Astrocyte of the spinal cord (primary cell): ENCODE measurements around the gene NCOA5.
A peak's percentile ranks its signal among the peaks of the same experiment; 100 is the strongest.

Source experiments
- DNase-seq: peaks from one replicate; pipeline ENCODE4 v3.0.0; 2011; ENCODE audit warnings: low read depth, low spot score
- H3K4me3 ChIP-seq: 2 replicates; pipeline ENCODE4 v1.5.1; 2011; ENCODE audit warnings: low read depth, mild to moderate bottlenecking, low read length, moderate library complexity
- CTCF ChIP-seq: IDR thresholded peaks from 2 replicates; pipeline ENCODE4 v1.5.1; 2012; ENCODE audit warnings: low read depth, mild to moderate bottlenecking, low read length, inconsistent platforms
- in situ Hi-C: cut with HindIII; loops from 2 replicates; pipeline ENCODE4 v1.10.0; 2017; ENCODE audit warnings: low sequenced_read_pairs

Gene NCOA5

GRCh38 chr20:46127396-46128010 lies 37.7 kb upstream of the NCOA5 start:
- in situ Hi-C loops = no loop called here
- DNase-seq = no peak
- TF ChIP-seq CTCF = no peak

DNA sequence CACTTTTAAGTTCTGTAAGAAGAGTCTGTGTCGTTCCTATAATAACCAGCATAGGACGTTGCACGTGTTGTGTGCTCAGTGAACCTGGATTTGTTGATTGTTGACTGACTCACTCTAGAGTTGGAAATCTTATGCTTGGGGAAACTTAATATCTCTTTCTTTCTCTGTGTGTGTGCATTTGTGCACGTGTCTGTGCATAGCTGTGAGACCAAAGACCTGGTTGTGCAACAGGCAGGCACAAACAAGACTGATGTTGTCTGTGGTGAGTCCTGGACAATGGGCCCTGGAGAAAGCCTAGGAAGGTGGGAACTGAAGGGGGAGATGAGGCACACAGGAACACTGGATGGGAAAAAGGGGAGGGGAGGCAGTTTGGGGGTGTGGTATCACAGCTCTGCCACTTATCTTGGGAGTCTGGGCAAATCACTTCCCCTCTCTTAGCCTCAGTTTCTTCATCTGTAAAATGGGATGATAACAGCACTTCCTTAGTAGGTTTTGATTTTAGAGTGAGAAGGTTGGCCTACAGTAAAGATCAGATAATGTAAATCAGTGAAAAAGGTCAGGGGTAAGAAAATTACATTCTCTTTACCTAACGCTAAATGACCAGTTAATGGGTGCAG lies 36.8 kb upstream of the NCOA5 start:
- no peak overlapping the region for H3K4me3 ChIP-seq
- DNase-seq = no peak
- in situ Hi-C loops = no loop called here
- TF ChIP-seq CTCF = no peak

More at GRCh38 chr20:46127396-46128010, 37.7 kb upstream of the NCOA5 start:
- no peak overlapping the region for H3K4me3 ChIP-seq

GRCh38 chr20:46123482-46124245 lies 33.9 kb upstream of the NCOA5 start:
- DNase-seq = no peak
- in situ Hi-C loops = no loop called here
- no peak overlapping the region for H3K4me3 ChIP-seq
- TF ChIP-seq CTCF = no peak

DNA sequence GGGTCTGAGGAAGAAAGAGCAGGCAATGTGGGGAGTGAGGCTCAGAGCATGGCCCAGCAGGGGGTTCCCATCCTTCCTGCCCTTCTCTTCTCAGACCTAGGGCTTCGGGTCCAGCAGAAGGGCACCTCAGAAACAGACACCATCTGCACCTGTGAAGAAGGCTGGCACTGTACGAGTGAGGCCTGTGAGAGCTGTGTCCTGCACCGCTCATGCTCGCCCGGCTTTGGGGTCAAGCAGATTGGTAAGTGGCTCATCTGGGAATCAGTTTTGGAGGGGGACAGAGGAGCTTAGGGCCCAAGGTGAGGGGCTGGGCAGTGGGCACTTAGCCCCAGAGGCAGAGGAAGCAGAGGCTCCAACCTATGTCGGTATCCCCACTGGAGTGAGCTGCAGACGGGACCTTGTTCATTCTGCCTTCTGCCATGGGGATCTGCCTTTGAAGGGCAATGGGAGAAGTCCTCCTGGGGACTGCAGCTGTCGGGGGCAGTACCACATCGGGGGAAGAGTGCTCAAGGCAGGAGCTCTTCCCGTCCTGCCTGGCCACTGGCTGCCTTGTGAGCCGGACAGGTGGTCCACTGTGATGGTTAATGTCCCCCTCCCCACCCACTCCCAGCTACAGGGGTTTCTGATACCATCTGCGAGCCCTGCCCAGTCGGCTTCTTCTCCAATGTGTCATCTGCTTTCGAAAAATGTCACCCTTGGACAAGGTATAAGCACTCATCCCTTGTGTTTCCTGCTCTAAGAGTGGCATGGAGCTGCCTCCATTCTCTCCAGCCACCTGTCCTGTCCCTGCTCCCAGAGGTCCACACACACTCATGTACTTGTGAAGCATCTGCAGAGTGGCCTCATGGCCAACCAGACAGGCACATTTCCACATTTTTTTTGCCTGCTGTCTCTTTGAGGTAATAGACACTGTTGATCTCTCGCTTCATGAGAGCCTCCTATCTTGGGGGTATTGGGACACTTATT lies 33.0 kb upstream of the NCOA5 start:
- no peak for DNase-seq
- in situ Hi-C loops = no loop called here
- H3K4me3 ChIP-seq = no peak overlapping the region
- no peak for TF ChIP-seq CTCF

DNA sequence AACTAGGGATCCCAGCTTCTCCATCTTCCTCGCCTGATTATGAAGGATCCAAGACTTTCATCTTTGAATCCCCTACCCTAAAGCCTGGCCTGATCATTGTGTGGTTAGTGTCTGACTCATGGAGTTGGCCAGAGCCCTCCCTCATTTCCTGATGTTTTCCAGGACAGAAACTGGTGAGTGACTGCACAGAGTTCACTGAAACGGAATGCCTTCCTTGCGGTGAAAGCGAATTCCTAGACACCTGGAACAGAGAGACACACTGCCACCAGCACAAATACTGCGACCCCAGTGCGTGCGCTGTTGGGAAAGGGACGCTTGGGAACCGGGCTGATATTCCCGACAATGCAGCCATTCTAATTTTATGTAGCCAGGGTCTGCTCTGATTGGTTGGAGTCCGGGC lies 32.3 kb upstream of the NCOA5 start:
- in situ Hi-C loops = no loop called here
- H3K4me3 ChIP-seq = no peak overlapping the region
- TF ChIP-seq CTCF = no peak
- peak; percentile 71 for DNase-seq
